HAP-1 (cell line): ENCODE data around the gene LEUTX.
"Not testable (repeated sequence)": the region's sequence is repeated elsewhere in the genome, so short reads cannot be mapped to it uniquely, and the experiment has no call there.

Experiments
- DNase-seq, 2 experiments: peaks; one replicate each; pipeline ENCODE4 v3.0.0-alpha.2; 2016 to 2020; ENCODE audit warnings: low spot score in 2 of 2
- H3K27me3 ChIP-seq: fragments of 250-450 bp; sonication (Bioruptor Pico); 2 replicates; pipeline ENCODE4 v1.5.1; 2020; ENCODE audit warnings: low read depth, mild to moderate bottlenecking, moderate library complexity
- H3K36me3 ChIP-seq: fragments of 250-450 bp; sonication (Bioruptor Pico); replicated peaks from 2 replicates; pipeline ENCODE4 v1.5.1; 2020; ENCODE audit warnings: mild to moderate bottlenecking
- H3K4me1 ChIP-seq: fragments of 250-450 bp; sonication (Bioruptor Pico); 2 replicates; pipeline ENCODE4 v1.5.1; 2020; ENCODE audit warnings: mild to moderate bottlenecking
- H3K4me3 ChIP-seq: fragments of 250-450 bp; sonication (Bioruptor Pico); 2 replicates; pipeline ENCODE4 v1.5.1; 2020; ENCODE audit warnings: mild to moderate bottlenecking, moderate library complexity
- H3K9me3 ChIP-seq: fragments of 250-450 bp; sonication (Bioruptor Pico); 2 replicates; pipeline ENCODE4 v1.5.1; 2020; ENCODE audit warnings: mild to moderate bottlenecking, moderate library complexity
- in situ Hi-C: fragments of 300-500 bp; cut with MboI; formaldehyde crosslinking; loops from 3 replicates; pipeline ENCODE4 v1.14.3; 2020; ENCODE audit warnings: low sequenced_read_pairs, inconsistent platforms, mixed read lengths

Gene LEUTX

DNA sequence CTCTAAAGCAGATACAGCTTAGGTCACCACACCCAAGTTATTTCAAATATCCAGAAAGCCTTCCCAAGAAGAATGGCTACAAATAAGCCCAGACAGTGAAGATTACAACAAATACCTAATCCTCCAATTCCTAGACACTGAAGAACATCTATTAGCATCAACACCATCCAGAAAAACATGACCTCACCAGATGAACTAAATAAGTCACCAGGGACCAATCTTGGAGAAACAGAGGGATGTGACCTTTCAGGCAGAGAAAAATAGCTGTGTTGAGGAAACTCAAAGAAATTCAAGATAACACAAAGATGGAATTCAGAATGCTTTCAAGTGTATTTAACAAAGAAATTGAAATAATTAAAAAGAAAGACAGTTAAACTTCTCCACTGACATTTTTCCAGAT, 25.9 kb upstream of the LEUTX start:
- Histone ChIP-seq H3K9me3 (no peaks in the 10 kb centered on the region), H3K4me1 (no peaks in the 10 kb centered on the region), H3K27me3 (peaks cover 31% of the 10 kb centered on the region), H3K4me3 (no peak overlapping the region), H3K36me3 (no peaks in the 10 kb centered on the region)
- in situ Hi-C loops: no loop called here
- no peak for DNase-seq

DNA sequence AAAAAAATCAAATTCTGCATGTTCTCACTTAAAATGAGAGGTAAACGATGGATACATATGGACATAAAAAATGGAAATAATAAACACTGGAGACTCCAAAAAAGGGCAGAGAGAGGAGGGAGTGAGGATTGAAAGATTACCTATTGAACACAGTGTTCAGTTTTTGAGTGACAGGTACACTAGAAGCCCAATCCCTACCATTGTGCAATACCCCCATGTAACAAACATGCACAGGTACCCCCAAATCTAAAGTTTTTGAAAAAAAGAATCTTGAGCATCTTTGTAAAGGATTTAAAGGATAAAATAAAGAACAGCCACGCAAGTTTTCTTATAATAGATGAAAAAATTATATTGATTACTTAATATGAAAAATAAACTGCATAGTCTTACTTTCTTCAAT, 24.1 kb upstream of the LEUTX start:
- no peaks in the 10 kb centered on the region for H3K36me3 ChIP-seq
- no peaks in the 10 kb centered on the region for H3K9me3 ChIP-seq
- H3K4me1 ChIP-seq: no peaks in the 10 kb centered on the region
- peaks cover 27% of the 10 kb centered on the region for H3K27me3 ChIP-seq
- no peak overlapping the region for H3K4me3 ChIP-seq
- no peak for DNase-seq
- in situ Hi-C loops: no loop called here

GRCh38 chr19:39754971-39755370, 23.7 kb upstream of the LEUTX start:
- Histone ChIP-seq H3K27me3 (peaks cover 27% of the 10 kb centered on the region), H3K4me1 (no peaks in the 10 kb centered on the region), H3K9me3 (no peaks in the 10 kb centered on the region), H3K4me3 (no peak overlapping the region), H3K36me3 (no peaks in the 10 kb centered on the region)
- in situ Hi-C loops: no loop called here
- no peak for DNase-seq

DNA sequence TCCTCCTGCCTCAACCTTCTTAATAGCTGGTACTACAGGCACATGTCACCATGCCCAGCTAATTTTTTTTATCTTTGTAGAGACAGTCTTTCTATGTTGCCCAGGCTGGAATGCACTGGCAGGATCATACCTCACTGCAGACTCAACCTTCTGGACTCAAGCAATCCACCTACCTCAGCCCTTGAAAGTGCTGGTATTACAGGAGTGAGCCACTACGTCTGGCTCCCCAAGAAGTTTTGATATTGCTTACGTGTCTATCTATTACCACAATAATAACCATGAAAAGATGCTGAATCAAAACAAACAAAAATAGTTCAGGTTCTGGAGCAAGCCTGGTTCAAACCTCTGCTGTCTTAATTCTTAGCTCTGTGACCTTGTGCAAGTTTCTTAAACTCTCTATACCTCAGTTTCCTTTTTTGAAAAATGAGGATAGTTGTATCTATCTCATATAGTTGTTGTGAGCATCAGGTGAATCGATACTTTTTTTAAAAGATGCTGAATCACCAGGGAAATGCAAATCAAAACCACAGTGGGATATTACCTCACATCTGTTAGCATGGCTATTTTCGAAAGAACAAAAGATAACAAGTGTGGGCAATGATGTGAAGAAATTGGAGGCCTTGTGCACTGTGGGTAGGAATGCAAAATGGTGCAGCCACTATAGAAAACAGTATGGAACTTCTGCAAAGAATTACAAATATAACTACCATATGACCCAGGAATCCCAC, 19.0 kb upstream of the LEUTX start:
- no peaks in the 10 kb centered on the region for H3K36me3 ChIP-seq
- H3K9me3 ChIP-seq: no peaks in the 10 kb centered on the region
- no peak for DNase-seq
- no peak overlapping the region for H3K4me3 ChIP-seq
- H3K27me3 ChIP-seq: peaks cover 11% of the 10 kb centered on the region
- in situ Hi-C loops: no loop called here
- H3K4me1 ChIP-seq: no peaks in the 10 kb centered on the region

DNA sequence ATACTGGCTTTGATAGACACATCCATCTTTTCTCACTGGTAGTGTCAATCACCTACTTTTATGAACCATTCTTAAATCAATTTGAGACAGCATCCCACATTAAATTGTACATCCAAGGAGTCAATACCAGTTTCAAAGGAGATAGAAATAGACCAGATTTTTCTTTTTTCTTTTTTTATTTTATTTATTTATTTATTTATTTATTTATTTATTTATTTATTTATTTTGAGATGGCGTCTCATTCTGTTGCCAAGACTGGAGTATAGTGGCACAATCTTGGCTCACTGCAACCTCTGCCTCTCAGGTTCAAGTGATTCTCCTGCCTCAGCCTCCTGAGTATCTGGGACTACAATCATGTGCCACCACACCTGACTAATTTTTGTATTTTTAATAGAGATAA, 16.8 kb upstream of the LEUTX start:
- H3K36me3 ChIP-seq, H3K4me1 ChIP-seq, H3K27me3 ChIP-seq, DNase-seq, in situ Hi-C loops, H3K9me3 ChIP-seq, H3K4me3 ChIP-seq: not testable (repeated sequence)

DNA sequence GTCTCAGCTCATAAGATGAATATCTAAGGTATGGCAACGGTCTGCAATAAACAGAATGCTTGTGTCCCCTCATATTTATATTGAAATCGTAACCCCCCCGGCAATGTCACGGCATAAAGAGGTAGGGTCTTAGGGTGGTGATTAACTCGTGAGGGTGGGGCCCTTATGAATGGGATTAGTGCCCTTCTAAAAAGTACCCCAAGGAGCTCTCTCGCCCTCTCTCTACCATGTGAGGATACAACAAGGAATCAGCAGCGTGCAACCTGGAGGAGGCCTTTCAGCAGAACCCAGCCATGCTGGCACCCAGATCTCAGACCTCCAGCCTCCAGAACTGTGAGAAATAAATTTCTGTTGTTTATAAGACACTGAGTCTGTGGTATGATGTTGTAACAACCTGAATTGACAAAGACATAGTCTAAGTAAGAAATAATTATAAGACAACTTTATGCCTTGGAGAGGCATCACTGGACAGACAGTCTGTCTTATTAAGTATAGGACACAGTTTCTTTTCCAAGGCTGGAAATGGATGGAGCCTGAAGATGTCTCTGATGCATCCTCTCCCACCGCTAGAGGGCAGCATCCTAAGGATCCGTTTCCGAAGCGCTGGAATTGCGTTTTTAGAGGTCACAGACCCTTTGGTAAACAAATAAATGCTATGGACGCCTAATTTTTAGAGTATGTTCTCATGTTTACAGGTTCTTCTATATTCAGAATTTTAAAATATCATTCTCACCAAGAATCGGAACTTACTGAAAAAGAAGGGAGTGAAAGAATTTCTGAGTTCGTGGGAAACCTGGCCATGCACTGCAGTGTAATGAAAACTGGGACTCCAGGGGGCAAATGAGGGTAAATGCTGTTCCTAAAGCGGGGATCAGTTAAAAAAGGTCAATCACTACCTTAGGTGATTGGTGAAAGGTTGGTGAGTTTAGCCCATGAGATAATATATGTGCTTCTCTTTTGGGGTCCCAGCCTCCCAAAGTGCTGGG, 13.3 kb upstream of the LEUTX start:
- Histone ChIP-seq H3K4me3 (no peak overlapping the region), H3K4me1 (no peaks in the 10 kb centered on the region), H3K36me3 (no peaks in the 10 kb centered on the region), H3K9me3 (no peaks in the 10 kb centered on the region), H3K27me3 (no peaks in the 10 kb centered on the region)
- in situ Hi-C loops: no loop called here
- peak; percentile 17 to 79 for DNase-seq

DNA sequence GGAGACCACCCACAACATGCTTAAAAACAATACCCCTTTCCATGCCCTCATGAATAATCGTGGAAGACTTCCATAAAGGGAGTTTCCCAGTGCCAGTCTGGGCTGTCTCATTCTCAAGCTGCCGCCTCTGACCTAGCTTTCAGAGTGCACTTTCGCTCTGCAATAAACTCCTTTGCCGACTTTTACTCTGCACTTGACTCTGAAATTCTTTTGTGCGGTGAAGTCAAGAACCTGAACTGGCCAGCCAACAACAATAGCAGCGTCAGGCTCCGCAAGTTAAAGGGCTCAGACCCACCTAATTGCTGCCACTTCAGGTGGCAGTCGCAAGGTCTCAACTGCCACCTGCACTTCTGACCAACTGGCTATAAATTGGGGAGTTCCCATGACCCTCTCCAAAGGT, 10.3 kb upstream of the LEUTX start:
- Histone ChIP-seq H3K36me3 (no peaks in the 10 kb centered on the region), H3K4me1 (no peaks in the 10 kb centered on the region), H3K4me3 (no peak overlapping the region), H3K9me3 (no peaks in the 10 kb centered on the region), H3K27me3 (no peaks in the 10 kb centered on the region)
- in situ Hi-C loops: no loop called here
- no peak for DNase-seq

GRCh38 chr19:39768786-39769185, 9.9 kb upstream of the LEUTX start:
- Histone ChIP-seq H3K4me3 (no peak overlapping the region), H3K9me3 (no peaks in the 10 kb centered on the region), H3K36me3 (no peaks in the 10 kb centered on the region), H3K4me1 (no peaks in the 10 kb centered on the region), H3K27me3 (no peaks in the 10 kb centered on the region)
- in situ Hi-C loops: no loop called here
- no peak for DNase-seq

DNA sequence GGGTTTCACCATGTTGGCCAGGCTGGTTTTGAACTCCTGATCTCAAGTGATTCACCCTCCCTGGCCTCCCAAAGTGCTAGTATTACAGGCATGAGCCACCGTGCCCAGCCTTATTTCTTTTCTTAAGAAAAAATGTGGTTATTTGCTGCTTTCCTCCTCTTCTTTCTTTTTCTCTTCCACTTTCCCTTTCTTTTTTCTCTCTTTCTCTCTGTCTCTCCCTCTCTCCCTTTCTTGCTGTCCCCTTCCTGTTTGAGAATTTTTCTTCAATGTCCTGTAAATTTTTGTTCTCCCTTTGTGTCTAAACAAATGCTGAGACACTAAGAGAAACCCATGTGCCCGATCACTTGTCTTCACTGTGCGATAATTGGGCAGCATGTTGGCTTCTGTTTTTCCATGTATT, 2.2 kb downstream of the LEUTX start:
- no peaks in the 10 kb centered on the region for H3K9me3 ChIP-seq
- no peak overlapping the region for H3K4me3 ChIP-seq
- DNase-seq: no peak
- H3K27me3 ChIP-seq: no peaks in the 10 kb centered on the region; the same call in none of the 2 replicates
- no peaks in the 10 kb centered on the region for H3K4me1 ChIP-seq
- no peaks in the 10 kb centered on the region for H3K36me3 ChIP-seq
- in situ Hi-C loops: no loop called here

DNA sequence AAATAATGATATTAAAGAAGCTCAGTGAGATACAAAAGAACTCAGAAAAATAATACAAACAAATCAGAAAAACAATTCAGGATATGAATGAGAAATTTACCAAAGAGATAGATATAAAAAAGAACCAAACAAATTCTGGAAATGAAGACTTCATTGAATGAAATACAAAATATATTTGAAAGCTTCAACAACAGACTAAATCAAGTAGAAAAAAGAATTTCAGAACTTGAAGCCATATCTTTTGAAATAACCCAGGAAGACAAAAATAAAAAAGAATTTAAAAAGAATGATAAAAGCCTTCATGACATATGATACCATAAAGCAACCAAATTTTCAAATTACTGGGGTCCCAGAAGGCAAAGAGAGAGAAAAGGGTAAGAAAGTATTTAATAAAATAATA, 9.6 kb downstream of the LEUTX start:
- Histone ChIP-seq H3K36me3 (no peaks in the 10 kb centered on the region), H3K4me1 (no peaks in the 10 kb centered on the region), H3K4me3 (no peak overlapping the region), H3K27me3 (no peaks in the 10 kb centered on the region), H3K9me3 (peaks cover 2% of the 10 kb centered on the region; the same call in 1 of the 2 replicates)
- in situ Hi-C loops: no loop called here
- DNase-seq: no peak

GRCh38 chr19:39792999-39793546, 14.4 kb downstream of the LEUTX start:
- Histone ChIP-seq H3K36me3 (no peaks in the 10 kb centered on the region), H3K9me3 (peaks cover 2% of the 10 kb centered on the region; the same call in 1 of the 2 replicates), H3K27me3 (peaks cover 20% of the 10 kb centered on the region; the same call in 1 of the 2 replicates), H3K4me1 (no peaks in the 10 kb centered on the region), H3K4me3 (peak overlapping the region; percentile 29)
- in situ Hi-C loops: no loop called here
- DNase-seq: peak; percentile 55 to 83

DNA sequence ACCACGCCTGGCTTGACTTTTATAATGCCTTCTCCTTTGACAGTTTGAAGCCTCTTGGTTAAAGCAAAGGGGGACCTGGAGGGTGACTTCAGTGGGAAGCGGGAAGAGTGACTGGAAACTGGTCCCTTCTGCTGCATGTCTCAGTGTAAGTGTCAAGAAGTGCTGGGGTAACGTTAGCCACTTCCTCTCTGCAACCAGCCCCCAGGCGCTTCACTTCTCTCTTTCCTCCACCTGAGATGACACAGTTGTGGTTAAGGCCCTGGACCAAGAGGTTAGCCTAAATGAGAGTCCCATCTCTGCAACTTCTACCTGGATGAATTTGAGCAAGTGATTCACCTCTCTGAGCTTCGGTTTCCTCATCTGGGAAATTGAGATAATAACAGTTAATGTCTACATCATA, 16.3 kb downstream of the LEUTX start:
- no peaks in the 10 kb centered on the region for H3K9me3 ChIP-seq
- in situ Hi-C loops: no loop called here
- H3K27me3 ChIP-seq: peaks cover 30% of the 10 kb centered on the region; the same call in 1 of the 2 replicates
- no peaks in the 10 kb centered on the region for H3K4me1 ChIP-seq
- no peaks in the 10 kb centered on the region for H3K36me3 ChIP-seq
- H3K4me3 ChIP-seq: no peak overlapping the region
- DNase-seq: no peak

- Histone ChIP-seq H3K36me3 (no peaks in the 10 kb centered on the region), H3K27me3 (peaks cover 33% of the 10 kb centered on the region; the same call in 1 of the 2 replicates), H3K4me3 (no peak overlapping the region), H3K9me3 (no peaks in the 10 kb centered on the region), H3K4me1 (no peaks in the 10 kb centered on the region)
- no peak for DNase-seq
- in situ Hi-C loops: no loop called here
Measured at GRCh38 chr19:39796000-39796498, 17.4 kb downstream of the LEUTX start.

GRCh38 chr19:39797083-39797482, 18.4 kb downstream of the LEUTX start:
- H3K9me3 ChIP-seq: no peaks in the 10 kb centered on the region
- no peak overlapping the region for H3K4me3 ChIP-seq
- no peaks in the 10 kb centered on the region for H3K4me1 ChIP-seq
- in situ Hi-C loops: no loop called here
- no peaks in the 10 kb centered on the region for H3K36me3 ChIP-seq
- peaks cover 35% of the 10 kb centered on the region; the same call in 1 of the 2 replicates for H3K27me3 ChIP-seq
- DNase-seq: no peak
